Upper lobe of left lung (tissue), 6 donors: ENCODE results near the gene ZNF418. TPM values are rescaled to one million over a fixed set of nuclear protein-coding genes. Genes with fewer than 3 reads are reported as not detected.
"Not testable (repeated sequence)": the region's sequence is repeated elsewhere in the genome, so short reads cannot be mapped to it uniquely, and the experiment has no call there.

Source experiments
- ATAC-seq, 2 donors: fragments of 200-7000 bp; cut with Tn5 transposase; one replicate each; pipeline ENCODE4 v1.9.1; 2022; ENCODE audit warnings: mild to moderate bottlenecking in 2 of 2, moderate library complexity in 2 of 2; ENCODE audit not compliant: low FRiP score in 2 of 2
- DNase-seq, 2 donors: peaks; one replicate each; pipeline ENCODE4 v3.0.0-alpha.2; 2019 to 2020
- H3K27ac ChIP-seq, 4 donors: fragments of 200-600 bp; sonication (generic); one replicate each; pipeline ENCODE4 v1.5.1; 2016 to 2019
- H3K27me3 ChIP-seq, 4 donors: fragments of 200-600 bp; sonication (generic); one replicate each; pipeline ENCODE4 v1.5.1; 2017 to 2019
- H3K36me3 ChIP-seq, 4 donors: fragments of 200-600 bp; sonication (generic); one replicate each; pipeline ENCODE4 v1.5.1; 2016 to 2019
- H3K4me1 ChIP-seq, 4 donors: fragments of 200-600 bp; sonication (generic); one replicate each; pipeline ENCODE4 v1.5.1; 2018 to 2019
- H3K4me3 ChIP-seq, 4 donors: fragments of 200-600 bp; sonication (generic); one replicate each; pipeline ENCODE4 v1.5.1; 2017 to 2019; ENCODE audit warnings: mild to moderate bottlenecking in 2 of 4, moderate library complexity in 1 of 4
- H3K9me3 ChIP-seq, 4 donors: fragments of 200-600 bp; sonication (generic); one replicate each; pipeline ENCODE4 v1.5.1; 2018 to 2019
- EP300 ChIP-seq, 4 donors: sonication (generic); formaldehyde crosslinking; IDR thresholded peaks; one replicate each; pipeline ENCODE4 v1.5.1; 2017; ENCODE audit warnings: antibody characterized with exemption in 4 of 4, control low read depth in 2 of 4
- POLR2A ChIP-seq, 4 donors: fragments of 450-650 bp; IDR thresholded peaks; one replicate each; pipeline ENCODE4 v1.5.1; 2016 to 2017; ENCODE audit warnings: antibody characterized with exemption in 4 of 4, mild to moderate bottlenecking in 2 of 4
- POLR2AphosphoS5 ChIP-seq, 2 donors: sonication (generic); formaldehyde crosslinking; IDR thresholded peaks; one replicate each; pipeline ENCODE4 v1.5.1; 2017; ENCODE audit warnings: antibody characterized with exemption in 2 of 2
- WGBS, 2 donors: methylation state at CpG; one replicate each; pipeline ENCODE4 v1.1.5; 2017 to 2018; 5-methylcytosine and 5-hydroxymethylcytosine counted together
- total RNA-seq, 6 donors: library from RNA; depleted of rRNA in 4 of 6; stranded (reverse); fragments of >200 nt in 4 of 6; gene quantifications; one replicate each; pipeline versions ENCODE4 v1.1.0 to v1.2.1, GENCODE V29; 2016 to 2021
- TF ChIP-seq, protein P1 (sequence below), 6 experiments: fragments of 450-650 bp in 4 of 6; fragments of 200-600 bp in 2 of 6; sonication (generic) in 2 of 6; IDR thresholded peaks; one replicate each; pipeline ENCODE4 v1.5.1; 2016 to 2019; ENCODE audit warnings: antibody characterized with exemption in 6 of 6
- donor health status: DM: no; HTN: no; CAD: no; lungs with moderate emphysema.
- donor health status: DM: no; HTN: yes; CAD: no; lungs with severe emphysema.

ZNF418 gene
- total RNA-seq, 6 donors from 2014 or later = 3.3 to 18.0 (median 5.7) TPM

DNA sequence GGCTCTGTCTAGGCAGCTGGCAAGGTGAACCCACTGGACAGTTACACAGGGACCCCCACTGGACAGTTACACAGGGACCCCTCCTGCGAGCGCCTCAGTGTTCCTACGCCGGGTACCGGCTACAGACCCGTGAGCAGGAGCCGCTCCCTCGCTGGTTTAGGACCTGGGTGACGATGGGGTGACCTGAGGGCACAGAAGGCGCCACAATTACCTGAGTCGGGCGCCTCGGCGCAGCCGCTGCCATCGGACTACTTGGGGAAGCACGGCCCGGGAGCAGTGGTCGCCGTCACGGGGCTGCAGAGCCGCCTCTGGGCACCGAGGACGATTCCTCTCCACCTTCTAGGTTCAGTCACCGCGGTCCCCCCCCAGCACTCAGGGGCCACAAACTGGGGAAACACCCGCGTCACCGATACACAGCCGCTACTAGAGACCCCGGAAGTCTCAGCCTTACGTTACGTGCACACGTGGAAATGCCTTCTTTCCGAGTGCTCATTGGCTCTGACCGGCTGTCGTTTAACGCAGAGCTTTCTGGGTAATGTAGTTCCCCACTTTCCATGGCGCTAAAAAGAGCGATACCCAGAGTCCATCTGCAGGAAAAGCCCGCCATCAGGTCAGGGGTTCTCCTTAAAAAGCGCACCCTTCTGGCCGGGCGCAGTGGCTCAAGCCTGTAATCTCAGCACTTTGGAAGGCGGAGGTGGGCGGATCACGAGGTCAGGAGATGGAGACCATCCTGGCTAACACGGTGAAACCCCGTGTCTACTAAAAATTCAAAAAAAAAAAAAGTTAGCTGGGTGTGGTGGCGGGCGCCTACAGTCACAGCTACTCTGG lies 18.8 kb downstream of the ZNF418 start, which contains the start of gene ZNF417:
Gene ZNF417, minus strand, starts transcription at position 425 of the 828 bp plus-strand sequence. Its CDS starts 181 bp downstream, at position 244.
- ATAC-seq = peak; percentile 97 to 100
- Histone ChIP-seq H3K36me3 (peaks cover 0 to 28% (median 10%) of the 10 kb centered on the region in 4 donors), H3K4me3 (peak within 1 kb of the TSS; percentile 88 to 95 (median 90)), H3K4me1 (peaks cover 9 to 16% (median 12%) of the 10 kb centered on the region in 4 donors), H3K27ac (peak within 1 kb of the TSS; percentile 80 to 88 (median 86)), H3K9me3 (peaks cover 0 to 13% (median 10%) of the 10 kb centered on the region in 4 donors)
- 1% methylated on average over 46 to 48 of the region's 51 CpGs for WGBS, 2 donors
- not testable (repeated sequence) for H3K27me3 ChIP-seq
- TF ChIP-seq POLR2AphosphoS5 (IDR thresholded peaks at IDR 0.05) (peak; percentile 84 to 86), POLR2A (IDR thresholded peaks at IDR 0.05) (peak in 1 of 4 donors; percentile 75)
- TF ChIP-seq, protein P1, sequence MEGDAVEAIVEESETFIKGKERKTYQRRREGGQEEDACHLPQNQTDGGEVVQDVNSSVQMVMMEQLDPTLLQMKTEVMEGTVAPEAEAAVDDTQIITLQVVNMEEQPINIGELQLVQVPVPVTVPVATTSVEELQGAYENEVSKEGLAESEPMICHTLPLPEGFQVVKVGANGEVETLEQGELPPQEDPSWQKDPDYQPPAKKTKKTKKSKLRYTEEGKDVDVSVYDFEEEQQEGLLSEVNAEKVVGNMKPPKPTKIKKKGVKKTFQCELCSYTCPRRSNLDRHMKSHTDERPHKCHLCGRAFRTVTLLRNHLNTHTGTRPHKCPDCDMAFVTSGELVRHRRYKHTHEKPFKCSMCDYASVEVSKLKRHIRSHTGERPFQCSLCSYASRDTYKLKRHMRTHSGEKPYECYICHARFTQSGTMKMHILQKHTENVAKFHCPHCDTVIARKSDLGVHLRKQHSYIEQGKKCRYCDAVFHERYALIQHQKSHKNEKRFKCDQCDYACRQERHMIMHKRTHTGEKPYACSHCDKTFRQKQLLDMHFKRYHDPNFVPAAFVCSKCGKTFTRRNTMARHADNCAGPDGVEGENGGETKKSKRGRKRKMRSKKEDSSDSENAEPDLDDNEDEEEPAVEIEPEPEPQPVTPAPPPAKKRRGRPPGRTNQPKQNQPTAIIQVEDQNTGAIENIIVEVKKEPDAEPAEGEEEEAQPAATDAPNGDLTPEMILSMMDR (IDR thresholded peaks at IDR 0.05) = peak in 3 of 6 experiments; percentile 8 to 31 (median 18)
- peak; percentile 90 to 92 for DNase-seq

DNA sequence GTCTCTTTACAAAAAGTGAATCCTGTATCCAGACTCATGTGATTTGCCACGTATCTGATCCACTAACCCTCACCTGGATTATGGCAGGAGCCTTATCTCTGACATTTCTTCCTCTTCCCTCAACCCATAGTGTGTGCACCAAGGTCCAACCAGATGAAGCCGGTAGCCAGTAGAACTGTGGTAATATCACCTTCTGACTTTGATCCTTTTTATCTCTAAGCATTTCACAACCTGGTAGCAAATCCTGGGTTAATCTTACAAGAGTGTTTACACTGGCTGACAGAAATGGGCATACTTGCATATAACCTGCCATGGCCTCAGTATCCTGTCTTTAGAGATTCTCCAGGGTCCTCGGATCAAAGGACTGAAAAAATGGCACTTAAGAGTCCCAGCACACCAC lies 20.7 kb downstream of the ZNF418 start:
- Histone ChIP-seq H3K36me3 (peaks cover 8 to 37% (median 18%) of the 10 kb centered on the region in 4 donors), H3K27me3 (no peaks in the 10 kb centered on the region), H3K4me1 (peaks cover 9 to 16% (median 12%) of the 10 kb centered on the region in 4 donors), H3K9me3 (peaks cover 6 to 26% (median 21%) of the 10 kb centered on the region in 4 donors), H3K4me3 (no peak overlapping the region), H3K27ac (no peak overlapping the region)
- 73 to 78% methylated on average over 3 of the region's 3 CpGs for WGBS, 2 donors
- ATAC-seq = no peak
- TF ChIP-seq POLR2AphosphoS5 (IDR thresholded peaks at IDR 0.05) (no peak), EP300 (IDR thresholded peaks at IDR 0.05) (no peak)
- TF ChIP-seq, protein P1 (IDR thresholded peaks at IDR 0.05) = no peak
- no peak for DNase-seq

DNA sequence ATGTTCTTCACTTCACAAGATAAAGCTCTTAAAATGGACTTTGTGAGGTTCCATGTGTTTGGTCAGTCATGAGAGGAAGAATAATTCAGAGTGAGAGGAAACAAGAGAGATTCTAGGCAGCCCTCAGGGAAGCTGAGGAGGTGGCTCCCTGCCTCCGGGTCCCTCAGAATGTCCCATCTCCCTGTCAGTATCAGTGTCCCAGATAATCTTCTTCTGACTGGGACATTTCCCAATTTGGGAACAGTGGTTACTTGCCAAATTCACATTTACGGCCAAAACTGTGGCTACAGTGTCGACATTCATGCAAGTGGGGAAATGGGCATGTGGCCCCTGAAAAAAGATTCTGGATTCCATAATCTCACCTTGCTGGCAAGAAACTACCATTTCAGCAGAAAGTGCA lies 27.8 kb downstream of the ZNF418 start:
- WGBS, 2 donors = 86 to 95% methylated on average over 3 of the region's 3 CpGs
- Histone ChIP-seq H3K36me3 (peaks cover 11 to 49% (median 28%) of the 10 kb centered on the region in 4 donors), H3K9me3 (peaks cover 9 to 49% (median 34%) of the 10 kb centered on the region in 4 donors)

DNA sequence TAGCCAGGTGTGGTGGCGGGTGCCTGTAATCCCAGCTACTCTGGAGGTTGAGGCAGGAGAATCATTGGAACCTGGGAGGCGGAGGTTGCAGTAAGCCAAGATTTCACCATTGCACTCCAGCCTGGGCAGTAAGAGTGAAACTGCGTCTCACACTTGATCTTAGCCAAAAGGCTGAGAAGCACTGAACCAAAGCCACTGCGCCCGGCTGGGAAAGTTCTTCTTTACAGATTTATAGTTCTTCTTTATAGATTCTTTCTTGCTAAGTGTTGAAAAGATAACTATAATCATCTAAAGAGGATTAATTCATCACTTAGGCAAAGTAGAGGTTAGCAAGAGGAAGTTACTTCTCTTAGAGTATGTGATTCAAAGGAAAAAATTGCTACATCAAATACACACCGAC lies 29.9 kb downstream of the ZNF418 start:
- WGBS, 2 donors = 79 to 93% methylated on average over 6 of the region's 6 CpGs
- DNase-seq (no peak), ATAC-seq (no peak)
- no peak overlapping the region for H3K27ac ChIP-seq
- H3K27me3 ChIP-seq = no peaks in the 10 kb centered on the region
- H3K9me3 ChIP-seq = peaks cover 6 to 40% (median 22%) of the 10 kb centered on the region in 4 donors
- H3K4me3 ChIP-seq = no peak overlapping the region
- H3K36me3 ChIP-seq = peaks cover 3 to 28% (median 13%) of the 10 kb centered on the region in 4 donors
- no peaks in the 10 kb centered on the region for H3K4me1 ChIP-seq
- TF ChIP-seq EP300 (IDR thresholded peaks at IDR 0.05) = no peak
- no peak for TF ChIP-seq POLR2AphosphoS5 (IDR thresholded peaks at IDR 0.05)
- no peak for TF ChIP-seq POLR2A (IDR thresholded peaks at IDR 0.05)

More for the DNA sequence above, 27.8 kb downstream of the ZNF418 start:
- Histone ChIP-seq H3K4me3 (no peak overlapping the region), H3K27me3 (no peaks in the 10 kb centered on the region), H3K27ac (no peak overlapping the region), H3K4me1 (no peaks in the 10 kb centered on the region)
- ATAC-seq = no peak
- no peak for DNase-seq
- no peak for TF ChIP-seq POLR2A (IDR thresholded peaks at IDR 0.05)
- TF ChIP-seq, protein P1 (IDR thresholded peaks at IDR 0.05) = no peak
- no peak for TF ChIP-seq POLR2AphosphoS5 (IDR thresholded peaks at IDR 0.05)
- TF ChIP-seq EP300 (IDR thresholded peaks at IDR 0.05) = no peak

DNA sequence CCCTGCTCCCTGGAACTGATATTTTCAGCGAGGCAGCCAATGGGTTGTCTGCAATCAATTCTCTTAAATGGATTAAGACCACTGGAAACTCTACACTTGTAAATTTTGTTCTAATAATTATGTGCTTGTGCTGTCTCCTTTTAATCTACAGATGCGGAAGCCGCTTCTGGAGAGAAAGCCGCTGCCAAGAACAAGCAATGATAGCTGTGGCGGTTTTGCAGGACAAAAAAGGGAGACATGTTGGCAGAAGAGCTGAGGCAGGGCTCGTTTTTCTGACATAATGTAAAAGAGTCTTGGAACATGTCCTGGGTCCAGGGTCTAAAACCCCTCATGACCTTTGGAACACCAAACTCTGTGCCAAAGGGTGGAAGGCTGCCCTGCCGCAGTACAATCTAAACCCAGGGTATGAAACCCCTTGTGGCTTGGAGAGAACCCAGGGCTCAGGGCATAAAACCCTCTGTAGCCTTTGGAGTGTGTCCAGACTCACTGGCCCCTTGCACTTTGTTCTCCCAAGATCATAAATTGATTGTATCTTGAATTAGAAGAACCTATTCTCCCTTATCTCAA lies 31.5 kb downstream of the ZNF418 start:
- H3K4me1 ChIP-seq = no peaks in the 10 kb centered on the region
- TF ChIP-seq POLR2AphosphoS5 (IDR thresholded peaks at IDR 0.05) = no peak
- no peak for TF ChIP-seq POLR2A (IDR thresholded peaks at IDR 0.05)
- TF ChIP-seq, protein P1 (IDR thresholded peaks at IDR 0.05) = no peak
- TF ChIP-seq EP300 (IDR thresholded peaks at IDR 0.05) = no peak
- ATAC-seq (no peak), DNase-seq (no peak)
- H3K27me3 ChIP-seq = no peaks in the 10 kb centered on the region
- no peak overlapping the region for H3K27ac ChIP-seq
- H3K36me3 ChIP-seq = peaks cover 3 to 17% (median 8%) of the 10 kb centered on the region in 4 donors
- H3K4me3 ChIP-seq = no peak overlapping the region
- H3K9me3 ChIP-seq = peaks cover 4 to 38% (median 17%) of the 10 kb centered on the region in 4 donors
- WGBS, 2 donors = 70 to 75% methylated on average over 7 of the region's 7 CpGs
